ENCODE results near the gene PHLPP2.

The PHLPP2 gene

GRCh38 chr16:71724320-71724751 is at the start of gene PHLPP2:
PHLPP2 (minus strand) TSS chr16:71724701; CDS start chr16:71714795, 9,906 bp downstream.
- DNase-seq (ENCODE audit: low read depth in 2 of 2), result no peak

- DNase-seq (ENCODE audit: low read depth in 2 of 2), result no peak
Measured at GRCh38 chr16:71771571-71771970, 47.1 kb upstream of the PHLPP2 start.

- no peak for DNase-seq (ENCODE audit: low read depth in 2 of 2)
Measured at GRCh38 chr16:71769222-71769621, 44.7 kb upstream of the PHLPP2 start.

- DNase-seq (ENCODE audit: low read depth in 2 of 2), result no peak
Measured at GRCh38 chr16:71767060-71767900, 42.8 kb upstream of the PHLPP2 start.

GRCh38 chr16:71762186-71762585 is 37.7 kb upstream of the PHLPP2 start:
- no peak for DNase-seq (ENCODE audit: low read depth in 2 of 2)

- no peak for DNase-seq (ENCODE audit: low read depth in 2 of 2)
Measured at GRCh38 chr16:71761097-71761496, 36.6 kb upstream of the PHLPP2 start.

GRCh38 chr16:71758293-71758760 is 33.8 kb upstream of the PHLPP2 start:
- no peak for DNase-seq (ENCODE audit: low read depth in 2 of 2)

GRCh38 chr16:71754652-71755051 is 30.2 kb upstream of the PHLPP2 start:
- DNase-seq (ENCODE audit: low read depth in 2 of 2), result no peak

- DNase-seq (ENCODE audit: low read depth in 2 of 2), result no peak
Measured at GRCh38 chr16:71754108-71754507, 29.6 kb upstream of the PHLPP2 start.

- DNase-seq (ENCODE audit: low read depth in 2 of 2), result no peak
Measured at GRCh38 chr16:71748226-71748625, 23.7 kb upstream of the PHLPP2 start.

- no peak for DNase-seq (ENCODE audit: low read depth in 2 of 2)
Measured at GRCh38 chr16:71746442-71747046, 22.0 kb upstream of the PHLPP2 start.

- DNase-seq (ENCODE audit: low read depth in 2 of 2), result no peak
Measured at GRCh38 chr16:71738855-71739254, 14.4 kb upstream of the PHLPP2 start.

- DNase-seq (ENCODE audit: low read depth in 2 of 2), result no peak
Measured at GRCh38 chr16:71737501-71737900, 13.0 kb upstream of the PHLPP2 start.

- DNase-seq (ENCODE audit: low read depth in 2 of 2), result no peak
Measured at GRCh38 chr16:71734511-71734910, 10.0 kb upstream of the PHLPP2 start.

- no peak for DNase-seq (ENCODE audit: low read depth in 2 of 2)
Measured at GRCh38 chr16:71732587-71732986, 8.1 kb upstream of the PHLPP2 start.

GRCh38 chr16:71727551-71728324 is 3.2 kb upstream of the PHLPP2 start:
- DNase-seq (ENCODE audit: low read depth in 2 of 2), result no peak

GRCh38 chr16:71726476-71727315 is 2.2 kb upstream of the PHLPP2 start:
- DNase-seq (ENCODE audit: low read depth in 2 of 2), result no peak

GRCh38 chr16:71723537-71724319 is 773 bp downstream of the PHLPP2 start:
- peak; percentile 50 to 70 for DNase-seq (ENCODE audit: low read depth in 2 of 2)

- DNase-seq (ENCODE audit: low read depth in 2 of 2), result peak; percentile 20 to 27
Measured at GRCh38 chr16:71722801-71723536, 1.5 kb downstream of the PHLPP2 start.
